CD4-positive, alpha-beta T cell treated with Interferon gamma for 1 hour (primary cell): ENCODE measurements around the gene CAMSAP2.

Experiments used
- DNase-seq: peaks from one replicate; pipeline ENCODE4 v3.0.0-alpha.2; 2020

The CAMSAP2 gene

DNA sequence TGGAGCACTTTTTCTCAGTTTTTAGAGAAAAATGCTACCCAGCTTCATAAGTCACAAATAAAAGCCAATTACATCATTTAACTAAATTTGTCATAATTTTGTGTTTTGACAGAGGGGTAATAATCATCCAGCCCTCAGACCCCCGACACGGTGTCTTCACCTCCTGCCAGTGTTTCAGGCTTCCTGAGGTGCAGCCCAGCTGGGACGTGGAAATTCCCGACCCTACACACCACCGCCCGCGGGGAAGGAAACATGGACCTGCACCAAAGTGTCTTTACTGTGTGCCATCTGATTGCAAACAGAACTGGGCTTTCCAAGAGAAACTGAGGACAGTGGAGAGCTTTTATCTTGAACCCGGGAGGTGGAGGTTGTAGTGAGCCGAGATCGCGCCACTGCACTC, 148.3 kb downstream of the CAMSAP2 start:
- DNase-seq: no peak

DNA sequence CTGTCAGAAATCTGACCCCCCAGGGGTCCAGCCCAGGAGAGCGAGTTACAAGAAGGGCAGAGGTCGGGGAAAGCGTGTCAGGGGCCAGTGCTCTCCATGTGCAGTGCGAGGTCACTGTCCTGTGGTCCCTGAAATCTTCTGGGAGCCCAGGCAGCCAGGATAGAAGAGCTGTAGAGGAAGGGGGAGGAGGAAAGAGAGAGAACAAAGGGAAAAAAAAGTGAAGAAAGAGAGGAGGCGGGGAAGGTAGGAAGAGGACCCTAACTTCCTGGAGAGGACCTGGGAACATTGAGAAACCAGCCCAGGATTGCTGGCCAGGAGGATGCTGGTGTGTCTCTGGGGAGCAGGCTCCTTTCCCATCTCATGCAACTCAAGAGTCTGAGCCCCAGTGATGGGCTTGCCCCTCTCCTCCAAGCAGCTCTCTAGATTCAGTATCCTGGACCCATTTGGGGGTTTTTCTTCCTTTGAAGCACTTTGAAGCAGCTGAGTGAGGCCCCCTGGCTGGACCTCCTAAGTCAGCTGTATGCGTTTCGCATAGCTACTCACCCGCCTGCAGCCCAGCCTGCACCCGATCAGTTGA, 149.2 kb downstream of the CAMSAP2 start:
- no peak for DNase-seq

- DNase-seq: peak; percentile 76
Observed at GRCh38 chr1:200888349-200888838, 149.7 kb downstream of the CAMSAP2 start.

GRCh38 chr1:200889571-200889970, 150.9 kb downstream of the CAMSAP2 start:
- no peak for DNase-seq

- DNase-seq: no peak
Observed at GRCh38 chr1:200890027-200890426, 151.3 kb downstream of the CAMSAP2 start.

GRCh38 chr1:200890818-200891773, 152.4 kb downstream of the CAMSAP2 start:
- DNase-seq: peak; percentile 5

GRCh38 chr1:200891774-200892157, 153.1 kb downstream of the CAMSAP2 start:
- DNase-seq: no peak

DNA sequence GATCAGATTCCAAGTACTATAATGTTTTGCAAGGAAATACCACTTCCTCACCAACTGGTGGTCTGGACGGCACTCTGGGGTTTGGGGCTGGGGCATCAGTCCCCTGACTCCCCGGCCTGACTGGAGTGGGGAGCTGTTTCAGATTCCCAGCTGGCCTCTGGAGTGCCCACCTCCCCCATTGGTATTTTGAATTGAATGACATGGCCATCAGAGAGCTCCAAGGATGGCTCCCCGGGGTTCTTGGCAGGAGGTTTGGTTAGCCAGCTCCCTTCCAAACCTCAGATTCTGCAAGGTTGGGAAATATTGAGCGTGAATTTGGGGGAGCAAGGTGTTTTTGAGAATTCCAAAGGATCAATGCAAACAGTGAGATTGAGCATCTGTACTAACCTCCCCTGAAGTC, 153.9 kb downstream of the CAMSAP2 start:
- DNase-seq: no peak

DNA sequence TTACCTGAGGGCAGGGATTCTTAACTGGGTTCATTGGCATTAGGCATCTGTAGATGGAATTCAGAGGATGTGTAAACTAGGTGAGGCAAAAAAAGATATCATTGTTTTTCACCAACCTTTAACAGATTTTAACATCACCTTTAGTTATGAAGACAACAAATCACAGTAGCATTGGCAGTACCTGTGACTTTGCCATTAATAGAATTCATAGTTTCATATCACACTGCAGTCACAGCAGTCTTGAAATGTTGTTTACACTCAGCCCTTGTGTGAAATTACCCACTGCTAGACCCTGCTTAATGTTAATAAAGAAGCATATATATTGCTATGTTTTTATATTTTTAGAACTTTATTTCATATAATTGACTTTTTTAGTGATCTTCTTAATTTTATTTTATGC, 154.3 kb downstream of the CAMSAP2 start:
- no peak for DNase-seq

- DNase-seq: no peak
Observed at GRCh38 chr1:200893411-200893901, 154.8 kb downstream of the CAMSAP2 start.

DNA sequence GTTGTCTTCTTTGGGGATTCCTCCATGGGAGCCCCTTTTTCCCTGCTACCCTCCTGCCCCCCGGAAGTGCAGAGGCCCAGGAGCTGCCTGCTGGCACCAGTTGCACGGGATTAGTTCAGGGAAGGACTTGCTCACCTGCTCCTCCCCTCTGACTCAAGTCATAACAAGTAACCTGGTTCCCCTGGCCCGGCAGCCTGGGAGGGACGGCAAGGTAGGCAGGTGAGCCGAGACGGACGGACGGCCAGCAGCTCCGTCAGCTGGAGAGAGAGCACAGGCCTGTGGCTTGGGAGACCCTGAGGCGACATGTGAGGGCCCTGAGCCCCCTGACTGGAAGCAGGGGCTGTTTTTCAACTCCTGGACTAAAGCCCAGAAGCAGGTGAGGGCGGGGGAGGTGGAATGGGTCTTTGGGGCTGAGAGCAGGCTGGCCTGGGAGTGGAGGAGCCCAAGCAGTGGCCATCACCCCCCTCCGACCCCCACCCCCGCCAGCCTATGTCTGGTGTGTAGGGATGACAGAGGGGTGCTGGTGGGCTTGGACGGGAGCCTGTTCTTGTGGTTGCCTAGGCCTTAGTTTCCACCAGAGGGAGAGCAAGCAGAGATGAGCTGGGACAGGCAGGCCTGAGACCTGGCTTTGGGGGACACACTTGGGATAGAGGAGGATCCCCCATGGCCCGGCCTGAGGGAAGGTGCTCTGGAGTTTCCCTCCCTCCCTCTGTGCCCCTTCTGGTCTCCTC, 156.2 kb downstream of the CAMSAP2 start, which contains the start of gene INAVA:
Gene INAVA (plus strand): TSS at position 189 of the 731 bp plus-strand sequence. CDS start 3,501 bp downstream, outside the sequence.
- DNase-seq: no peak

GRCh38 chr1:200895443-200895789, 156.7 kb downstream of the CAMSAP2 start:
- DNase-seq: no peak

GRCh38 chr1:200895801-200896530, 157.3 kb downstream of the CAMSAP2 start:
- no peak for DNase-seq

DNA sequence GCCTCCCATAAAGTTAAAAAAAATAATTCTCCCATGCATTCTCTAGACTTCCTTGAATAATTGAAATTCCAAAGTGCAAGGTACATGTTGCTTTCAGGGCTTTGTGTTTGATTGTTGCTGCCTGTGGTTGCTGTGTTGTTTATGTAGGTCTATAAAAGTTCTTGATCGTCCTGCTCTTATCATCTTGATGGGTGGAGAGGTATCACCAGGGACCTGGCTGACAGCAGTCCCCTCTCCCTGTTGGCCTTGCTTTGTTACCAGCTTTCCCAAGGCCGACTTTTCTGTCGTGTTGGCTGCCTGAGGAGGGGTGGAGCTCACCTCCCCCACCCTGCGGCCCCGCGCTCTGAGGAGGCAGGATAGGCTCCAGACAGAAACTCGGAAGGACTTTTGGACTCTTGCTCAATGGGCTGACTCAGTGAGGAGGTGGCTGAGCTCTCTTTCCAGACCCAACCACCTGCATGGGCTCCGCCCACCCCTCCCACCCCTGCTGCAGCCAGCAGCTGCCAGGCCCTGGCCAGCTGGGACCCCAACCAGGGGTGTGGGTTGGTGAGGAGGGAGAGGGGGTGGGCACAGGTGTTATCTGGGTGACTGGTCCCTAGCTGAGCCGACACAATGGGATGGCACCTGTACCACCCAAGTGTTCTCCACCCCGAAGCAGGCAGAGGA, 158.0 kb downstream of the CAMSAP2 start:
- DNase-seq: no peak

DNA sequence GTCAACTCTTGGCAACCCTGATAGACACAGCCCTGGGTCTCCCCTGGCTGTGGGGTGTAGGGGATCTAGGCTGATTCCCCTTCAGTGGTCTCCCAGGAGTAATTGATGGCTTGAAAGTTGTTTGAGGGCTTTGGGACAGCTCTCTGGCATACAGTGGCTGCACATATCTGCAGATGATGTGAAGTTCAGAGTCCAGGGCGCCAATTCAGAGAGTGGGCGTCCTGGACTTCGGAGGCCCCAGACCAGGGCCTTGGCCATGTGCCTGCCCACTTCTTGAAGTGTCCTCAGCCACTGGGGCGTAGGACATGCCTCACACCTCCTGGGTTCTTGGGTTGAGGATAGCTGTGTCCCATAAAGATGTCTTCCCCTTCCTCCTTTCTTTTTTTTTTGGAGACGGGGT, 158.6 kb downstream of the CAMSAP2 start:
- no peak for DNase-seq

GRCh38 chr1:200899015-200899386, 160.3 kb downstream of the CAMSAP2 start:
- no peak for DNase-seq

DNA sequence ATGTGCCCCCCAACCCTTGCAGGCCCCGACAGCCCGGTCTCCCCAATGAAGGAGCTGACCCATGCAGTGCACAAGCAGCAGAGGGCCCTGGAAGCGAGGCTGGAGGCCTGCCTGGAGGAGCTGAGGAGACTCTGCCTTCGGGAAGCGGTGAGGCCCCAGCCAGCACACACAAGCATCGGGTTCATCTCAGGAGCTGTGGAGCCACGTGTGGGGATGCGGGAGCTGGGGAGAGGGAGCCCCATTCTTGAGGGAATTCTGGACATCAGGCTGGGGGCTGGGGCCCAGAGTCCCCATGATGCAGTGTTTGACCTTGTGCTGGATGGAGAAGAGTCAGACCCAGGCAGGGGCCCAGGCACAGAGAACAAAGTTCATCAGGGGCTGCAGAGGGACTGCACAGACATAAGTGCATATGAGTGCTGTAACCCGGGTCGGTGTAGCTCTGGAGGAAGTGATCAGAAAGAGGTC, 160.8 kb downstream of the CAMSAP2 start:
- DNase-seq: no peak

DNA sequence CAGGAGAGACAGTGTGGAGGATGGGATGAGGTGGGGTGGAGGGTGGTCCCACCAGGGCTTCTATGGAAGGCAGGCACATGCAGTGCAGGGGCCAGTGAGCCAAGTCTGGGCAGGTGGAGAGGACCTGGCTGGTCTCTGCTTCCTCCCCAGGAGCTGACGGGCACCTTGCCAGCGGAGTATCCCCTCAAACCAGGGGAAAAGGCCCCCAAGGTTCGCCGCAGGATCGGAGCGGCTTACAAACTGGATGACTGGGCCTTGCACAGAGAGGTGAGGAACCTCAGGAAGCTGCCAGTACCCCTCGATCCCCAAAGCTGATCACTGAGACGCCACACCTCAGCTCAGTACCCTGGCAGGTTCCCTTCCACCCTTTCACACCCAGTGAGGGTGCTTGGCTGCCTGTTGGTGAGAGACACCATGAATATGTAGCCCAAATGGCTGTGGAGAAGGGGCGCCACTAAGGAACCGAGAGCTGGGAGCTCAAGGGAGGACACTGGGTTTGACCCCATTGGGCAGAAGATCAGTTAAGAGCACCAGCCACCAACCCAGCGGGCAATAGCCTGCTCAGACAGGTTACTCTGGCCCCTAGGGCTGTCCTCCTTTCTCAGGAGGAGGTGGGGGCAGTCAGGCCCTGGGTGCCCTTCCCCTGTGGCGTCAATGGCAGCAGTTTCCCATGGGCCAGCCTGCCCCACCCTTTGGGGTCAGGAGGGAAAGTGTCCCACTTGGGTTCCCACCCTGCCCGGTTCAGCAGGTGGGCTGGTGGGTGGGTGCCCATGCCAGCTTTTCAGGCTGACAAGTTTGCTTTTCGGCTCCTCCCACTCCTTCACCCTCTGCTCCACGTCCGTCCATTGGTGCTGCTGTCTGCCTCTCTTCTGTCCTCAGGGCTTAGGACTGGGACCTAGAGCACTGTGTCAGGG, 161.5 kb downstream of the CAMSAP2 start:
- no peak for DNase-seq

- no peak for DNase-seq
Observed at GRCh38 chr1:200900877-200901276, 162.2 kb downstream of the CAMSAP2 start.

DNA sequence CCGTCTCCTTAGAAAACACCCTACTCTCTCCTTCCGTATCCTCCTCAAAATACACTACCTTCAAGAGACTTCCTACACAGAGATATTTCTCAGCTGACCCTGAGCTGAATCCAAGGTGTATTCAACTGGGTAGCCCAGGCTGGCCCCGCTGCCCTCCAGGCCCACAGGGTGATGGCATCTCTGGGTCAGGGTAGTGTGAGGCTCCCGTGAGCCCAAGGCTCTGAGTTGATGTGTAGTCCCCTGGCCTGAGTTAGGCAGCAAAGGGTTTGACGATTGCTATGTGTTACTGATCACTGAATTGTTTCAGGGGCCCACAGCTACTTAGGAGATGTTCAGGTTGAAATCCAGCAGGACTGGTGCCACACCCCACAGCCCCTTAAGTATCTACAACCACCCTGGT, 162.7 kb downstream of the CAMSAP2 start:
- DNase-seq: no peak
